Mononuclear cell (primary cell): ENCODE measurements around the gene SIPA1. TPM values are rescaled to one million over a fixed set of nuclear protein-coding genes. Genes with fewer than 3 reads are reported as not detected.

Experiments used
- H3K27me3 ChIP-seq: 2 replicates; pipeline ENCODE4 v1.6.0; 2011; ENCODE audit warnings: low read length, control low read depth; ENCODE audit not compliant: insufficient read depth
- H3K4me1 ChIP-seq: 2 replicates; pipeline ENCODE4 v1.5.1; 2011; ENCODE audit warnings: mild to moderate bottlenecking, low read length, control low read depth; ENCODE audit not compliant: insufficient read depth
- H3K4me3 ChIP-seq: 2 replicates; pipeline ENCODE4 v1.5.1; 2011; ENCODE audit warnings: mild to moderate bottlenecking, low read length, moderate library complexity
- H3K9me3 ChIP-seq: 2 replicates; pipeline ENCODE4 v1.5.1; 2011; ENCODE audit warnings: low read depth, mild to moderate bottlenecking, control low read depth, low read length
- total RNA-seq: library from RNA; depleted of rRNA; stranded (reverse); fragments of >200 nt; gene quantifications from one replicate; pipeline ENCODE4 v1.2.3, GENCODE V29; 2012

SIPA1 gene
- 75.2 TPM for total RNA-seq

GRCh38 chr11:65637794-65638419 is at the start of gene SIPA1:
Gene SIPA1 (plus strand): TSS chr11:65638101. CDS start chr11:65640922, 2,821 bp downstream.
- Histone ChIP-seq H3K27me3 (no peaks in the 10 kb centered on the region), H3K9me3 (no peaks in the 10 kb centered on the region), H3K4me1 (peaks cover 71% of the 10 kb centered on the region), H3K4me3 (peak within 1 kb of the TSS; percentile 92)

DNA sequence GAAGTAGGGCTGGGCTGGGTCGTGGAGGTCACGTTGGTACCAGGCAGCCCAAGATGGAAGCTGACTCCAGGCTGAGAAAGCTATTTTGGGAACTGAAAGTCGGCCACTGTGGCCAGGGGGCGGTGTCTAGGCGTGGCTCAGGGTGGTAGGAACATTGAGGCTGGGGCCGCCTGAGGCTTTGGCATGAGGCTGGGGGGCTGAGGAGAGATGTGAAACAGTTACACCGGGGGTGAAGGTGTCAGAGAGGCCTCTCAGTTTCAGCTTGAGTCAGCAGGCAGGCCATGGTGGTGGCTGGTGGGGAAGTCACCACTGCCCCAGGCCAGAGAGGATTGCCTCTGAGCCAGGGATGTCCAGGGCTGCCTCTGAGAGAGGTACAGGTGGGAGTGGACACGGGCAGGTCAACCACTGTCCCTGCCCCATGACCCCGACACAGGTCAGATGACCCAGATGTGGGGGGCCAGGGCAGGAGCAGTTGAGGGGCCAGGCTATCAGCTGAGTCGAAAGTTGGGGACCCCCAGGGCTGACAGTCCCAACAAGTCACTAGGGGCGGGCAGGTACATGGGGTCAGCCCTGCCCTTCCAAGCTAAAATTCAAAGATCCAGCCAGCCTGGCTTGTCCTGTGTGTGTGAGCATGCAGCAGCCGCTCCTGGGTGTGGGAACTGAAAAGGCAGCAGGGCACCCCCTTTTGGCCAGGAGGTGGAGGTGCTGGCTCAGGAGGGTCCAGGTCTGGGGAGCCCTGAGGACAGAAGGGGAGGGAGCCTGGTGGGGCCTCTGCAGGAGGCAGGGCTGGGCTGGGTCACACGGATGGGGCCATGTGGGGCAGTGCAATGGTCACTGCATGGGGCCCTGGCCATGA is 49.5 kb upstream of the SIPA1 start:
- H3K4me3 ChIP-seq = no peak overlapping the region
- peaks cover 44% of the 10 kb centered on the region for H3K4me1 ChIP-seq
- no peaks in the 10 kb centered on the region for H3K27me3 ChIP-seq
- H3K9me3 ChIP-seq = no peaks in the 10 kb centered on the region

DNA sequence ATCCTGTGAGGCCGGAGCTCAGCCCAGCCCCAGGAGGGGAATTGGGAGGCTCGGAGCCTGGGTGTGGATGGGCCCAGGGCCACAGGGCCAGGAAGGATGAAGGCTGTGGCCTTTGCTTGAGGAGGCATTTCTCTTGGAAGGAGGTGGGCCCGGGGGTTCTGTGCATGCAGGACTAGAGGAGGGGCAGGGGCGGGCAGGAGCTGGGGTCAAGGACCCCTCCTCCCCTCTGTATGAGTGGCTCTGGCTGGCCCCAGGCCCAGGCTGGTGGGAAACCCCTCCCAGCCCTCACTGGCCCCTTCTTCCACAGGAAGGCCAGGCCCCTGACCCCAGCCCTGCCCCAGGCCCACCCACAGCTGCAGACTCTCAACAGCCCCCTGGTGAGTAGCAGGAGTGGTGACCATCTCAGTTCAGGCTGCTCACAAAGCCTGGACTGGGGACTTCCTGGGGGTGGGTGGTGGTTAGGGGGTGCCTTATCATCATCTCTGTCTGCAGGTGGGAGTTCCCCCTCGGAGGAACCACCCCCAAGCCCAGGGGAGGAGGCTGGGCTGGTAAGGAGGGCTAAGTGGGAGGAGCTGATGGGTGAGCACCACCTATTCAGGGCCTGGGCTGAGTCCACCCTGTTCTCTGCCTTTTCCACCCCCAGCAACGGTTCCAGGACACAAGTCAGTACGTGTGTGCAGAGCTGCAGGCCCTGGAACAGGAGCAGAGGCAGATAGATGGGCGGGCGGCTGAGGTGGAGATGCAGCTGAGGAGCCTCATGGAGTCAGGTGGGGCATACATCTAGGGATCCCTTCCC is 48.3 kb upstream of the SIPA1 start:
- peaks cover 44% of the 10 kb centered on the region for H3K4me1 ChIP-seq
- H3K9me3 ChIP-seq = no peaks in the 10 kb centered on the region
- H3K4me3 ChIP-seq = no peak overlapping the region
- H3K27me3 ChIP-seq = no peaks in the 10 kb centered on the region

- Histone ChIP-seq H3K9me3 (no peaks in the 10 kb centered on the region), H3K4me3 (no peak overlapping the region), H3K4me1 (peaks cover 50% of the 10 kb centered on the region), H3K27me3 (no peaks in the 10 kb centered on the region)
These were observed 47.6 kb upstream of the SIPA1 start for GRCh38 chr11:65590240-65590738.

GRCh38 chr11:65591939-65592857 is 45.7 kb upstream of the SIPA1 start:
- H3K4me3 ChIP-seq = no peak overlapping the region
- peaks cover 39% of the 10 kb centered on the region for H3K4me1 ChIP-seq
- H3K9me3 ChIP-seq = no peaks in the 10 kb centered on the region
- H3K27me3 ChIP-seq = no peaks in the 10 kb centered on the region

- Histone ChIP-seq H3K4me1 (peaks cover 31% of the 10 kb centered on the region), H3K9me3 (no peaks in the 10 kb centered on the region), H3K4me3 (no peak overlapping the region), H3K27me3 (no peaks in the 10 kb centered on the region)
These were observed 44.9 kb upstream of the SIPA1 start for GRCh38 chr11:65592858-65593517.

GRCh38 chr11:65593518-65594414 is 44.1 kb upstream of the SIPA1 start:
- peaks cover 24% of the 10 kb centered on the region for H3K4me1 ChIP-seq
- H3K9me3 ChIP-seq = no peaks in the 10 kb centered on the region
- no peaks in the 10 kb centered on the region for H3K27me3 ChIP-seq
- H3K4me3 ChIP-seq = no peak overlapping the region

GRCh38 chr11:65595131-65595530 is 42.8 kb upstream of the SIPA1 start:
- Histone ChIP-seq H3K4me3 (no peak overlapping the region), H3K27me3 (no peaks in the 10 kb centered on the region), H3K4me1 (peaks cover 15% of the 10 kb centered on the region), H3K9me3 (no peaks in the 10 kb centered on the region)

- no peak within 1 kb of the TSS for H3K4me3 ChIP-seq
- peaks cover 15% of the 10 kb centered on the region for H3K4me1 ChIP-seq
- H3K9me3 ChIP-seq = no peaks in the 10 kb centered on the region
- H3K27me3 ChIP-seq = no peaks in the 10 kb centered on the region
These were observed 42.2 kb upstream of the SIPA1 start, which contains the start of gene KCNK7 for GRCh38 chr11:65595543-65596281. Gene KCNK7 (minus strand): TSS chr11:65595800. CDS start chr11:65595772, 28 bp downstream.

GRCh38 chr11:65596520-65596919 is 41.4 kb upstream of the SIPA1 start:
- Histone ChIP-seq H3K4me3 (no peak overlapping the region), H3K9me3 (no peaks in the 10 kb centered on the region), H3K4me1 (peaks cover 15% of the 10 kb centered on the region), H3K27me3 (no peaks in the 10 kb centered on the region)

- peaks cover 18% of the 10 kb centered on the region for H3K4me1 ChIP-seq
- H3K4me3 ChIP-seq = no peak overlapping the region
- no peaks in the 10 kb centered on the region for H3K9me3 ChIP-seq
- H3K27me3 ChIP-seq = no peaks in the 10 kb centered on the region
These were observed 39.6 kb upstream of the SIPA1 start for GRCh38 chr11:65598258-65598699.

GRCh38 chr11:65599216-65599954 is 38.5 kb upstream of the SIPA1 start:
- H3K4me3 ChIP-seq = no peak overlapping the region
- peaks cover 19% of the 10 kb centered on the region for H3K4me1 ChIP-seq
- H3K9me3 ChIP-seq = no peaks in the 10 kb centered on the region
- no peaks in the 10 kb centered on the region for H3K27me3 ChIP-seq
